Cardiac septum (tissue), 1 donor: Measurements from ENCODE around the gene S100PBP. TPM values are rescaled to one million over a fixed set of nuclear protein-coding genes. Genes with fewer than 3 reads are reported as not detected.
"Not testable (repeated sequence)": the region's sequence is repeated elsewhere in the genome, so short reads cannot be mapped to it uniquely, and the experiment has no call there.

Experiments
- DNase-seq: peaks from one replicate; pipeline ENCODE4 v3.0.0-alpha.2; 2020; ENCODE audit warnings: low spot score
- intact Hi-C: fragments of 100-400 bp; cut with DNase I; formaldehyde crosslinking; loops from one replicate; pipeline ENCODE4 v1.14.0; 2022
- total RNA-seq: library from RNA; stranded (reverse); fragmentation: NEBNext Ultra II Directional; extraction: Animal tissue kit (Norgen Biotek cat#: 25700); gene quantifications from one replicate; pipeline ENCODE4 v1.2.1, GENCODE V29; 2021
- donor health status: DM: no; HTN: no; CAD: no.

The S100PBP gene
- total RNA-seq, 1 donor from 2014 or later: 12.5 TPM

- DNase-seq: no peak
- intact Hi-C loops: no loop called here
Observed at GRCh38 chr1:32780628-32781234, 36.7 kb upstream of the S100PBP start.

- DNase-seq: no peak
- intact Hi-C loops: no loop called here
Observed at GRCh38 chr1:32782086-32782485, 35.4 kb upstream of the S100PBP start.

- DNase-seq: no peak
- intact Hi-C loops: no loop called here
Observed at GRCh38 chr1:32783851-32784250, 33.6 kb upstream of the S100PBP start.

- no peak for DNase-seq
- intact Hi-C loops: no loop called here
Observed at GRCh38 chr1:32784817-32785216, 32.6 kb upstream of the S100PBP start.

- no peak for DNase-seq
- intact Hi-C loops: no loop called here
Observed at GRCh38 chr1:32786856-32787255, 30.6 kb upstream of the S100PBP start.

- intact Hi-C loops, DNase-seq: not testable (repeated sequence)
Observed at GRCh38 chr1:32789356-32789755, 28.1 kb upstream of the S100PBP start.

GRCh38 chr1:32791881-32792280 is 25.6 kb upstream of the S100PBP start:
- no peak for DNase-seq
- intact Hi-C loops: no loop called here

- DNase-seq, intact Hi-C loops: not testable (repeated sequence)
Observed at GRCh38 chr1:32795763-32796162, 21.7 kb upstream of the S100PBP start.

GRCh38 chr1:32797456-32797855 is 20.0 kb upstream of the S100PBP start:
- DNase-seq: no peak
- intact Hi-C loops: no loop called here

GRCh38 chr1:32798191-32798590 is 19.3 kb upstream of the S100PBP start:
- DNase-seq: no peak
- intact Hi-C loops: no loop called here

- intact Hi-C loops: no loop called here
- no peak for DNase-seq
Observed at GRCh38 chr1:32798679-32799416, 18.6 kb upstream of the S100PBP start.

- intact Hi-C loops: no loop called here
Observed at GRCh38 chr1:32801096-32801715, 16.2 kb upstream of the S100PBP start.

GRCh38 chr1:32804460-32804859 is 13.0 kb upstream of the S100PBP start:
- DNase-seq, intact Hi-C loops: not testable (repeated sequence)

More at GRCh38 chr1:32801096-32801715, 16.2 kb upstream of the S100PBP start:
- no peak for DNase-seq

GRCh38 chr1:32806290-32806689 is 11.2 kb upstream of the S100PBP start:
- intact Hi-C loops: no loop called here

GRCh38 chr1:32806910-32807523 is 10.4 kb upstream of the S100PBP start:
- DNase-seq: no peak
- intact Hi-C loops: no loop called here

More at GRCh38 chr1:32806290-32806689, 11.2 kb upstream of the S100PBP start:
- DNase-seq: no peak

GRCh38 chr1:32808580-32808979 is 8.9 kb upstream of the S100PBP start:
- no peak for DNase-seq
- intact Hi-C loops: no loop called here

- DNase-seq: no peak
- intact Hi-C loops: no loop called here
Observed at GRCh38 chr1:32810358-32810757, 7.1 kb upstream of the S100PBP start.

GRCh38 chr1:32811265-32811664 is 6.2 kb upstream of the S100PBP start:
- no peak for DNase-seq
- intact Hi-C loops: no loop called here

- DNase-seq: no peak
- intact Hi-C loops: no loop called here
Observed at GRCh38 chr1:32811917-32812316, 5.5 kb upstream of the S100PBP start.

- DNase-seq: no peak
- intact Hi-C loops: no loop called here
Observed at GRCh38 chr1:32813941-32814739, 3.3 kb upstream of the S100PBP start.
